Activated T-cell treated with anti-CD3 and anti-CD28 coated beads, Interleukin-2, amount 50 U/mL, for 24 hours (primary cell): ENCODE results near the gene WDR55.
"Not testable (repeated sequence)": the region's sequence is repeated elsewhere in the genome, so short reads cannot be mapped to it uniquely, and the experiment has no call there.

Source experiments
- DNase-seq: peaks from one replicate; pipeline ENCODE4 v3.0.0-alpha.2; 2020
- H3K27ac Mint-ChIP-seq: 2 replicates; pipeline ENCODE4 v1.8.0; 2020; ENCODE audit warnings: mild to moderate bottlenecking, mixed read lengths
- H3K27me3 Mint-ChIP-seq: 2 replicates; pipeline ENCODE4 v1.8.0; 2020; ENCODE audit warnings: mixed read lengths
- H3K36me3 Mint-ChIP-seq: 2 replicates; pipeline ENCODE4 v1.8.0; 2020; ENCODE audit warnings: low read depth, mixed read lengths
- H3K4me1 Mint-ChIP-seq: 2 replicates; pipeline ENCODE4 v1.8.0; 2020; ENCODE audit warnings: low read depth, mixed read lengths
- H3K4me3 Mint-ChIP-seq: 2 replicates; pipeline ENCODE4 v1.8.0; 2020; ENCODE audit warnings: mild to moderate bottlenecking, moderate library complexity, mixed read lengths
- H3K9me3 Mint-ChIP-seq: 2 replicates; pipeline ENCODE4 v1.8.0; 2020; ENCODE audit warnings: mixed read lengths

WDR55 gene

GRCh38 chr5:140664359-140665119, at the start of gene WDR55:
TSS of gene WDR55 (plus strand) at chr5:140664904. CDS start at chr5:140664913, 9 bp downstream.
- H3K36me3 Mint-ChIP-seq, result peaks cover 89% of the 10 kb centered on the region
- peak within 1 kb of the TSS; percentile 99 for H3K27ac Mint-ChIP-seq
- H3K4me3 Mint-ChIP-seq, result peak within 1 kb of the TSS; percentile 99
- peaks cover 38% of the 10 kb centered on the region for H3K4me1 Mint-ChIP-seq
- no peaks in the 10 kb centered on the region for H3K9me3 Mint-ChIP-seq
- H3K27me3 Mint-ChIP-seq, result no peaks in the 10 kb centered on the region
- DNase-seq, result peak; percentile 96

GRCh38 chr5:140622301-140622700, 42.4 kb upstream of the WDR55 start:
- no peak for DNase-seq
- no peak overlapping the region for H3K27ac Mint-ChIP-seq
- H3K4me3 Mint-ChIP-seq, result no peak overlapping the region
- no peaks in the 10 kb centered on the region for H3K9me3 Mint-ChIP-seq
- no peaks in the 10 kb centered on the region for H3K36me3 Mint-ChIP-seq
- H3K4me1 Mint-ChIP-seq, result no peaks in the 10 kb centered on the region
- H3K27me3 Mint-ChIP-seq, result peaks cover 7% of the 10 kb centered on the region

GRCh38 chr5:140623061-140623460, 41.6 kb upstream of the WDR55 start:
- not testable (repeated sequence) for H3K27ac Mint-ChIP-seq, H3K27me3 Mint-ChIP-seq, H3K9me3 Mint-ChIP-seq, DNase-seq, H3K4me3 Mint-ChIP-seq, H3K36me3 Mint-ChIP-seq, H3K4me1 Mint-ChIP-seq

- H3K9me3 Mint-ChIP-seq, H3K27me3 Mint-ChIP-seq, H3K4me3 Mint-ChIP-seq, DNase-seq, H3K36me3 Mint-ChIP-seq, H3K4me1 Mint-ChIP-seq, H3K27ac Mint-ChIP-seq: not testable (repeated sequence)
These were observed 39.8 kb upstream of the WDR55 start for GRCh38 chr5:140624886-140625285.

- H3K27ac Mint-ChIP-seq, result no peak overlapping the region
- H3K36me3 Mint-ChIP-seq, result no peaks in the 10 kb centered on the region
- H3K27me3 Mint-ChIP-seq, result peaks cover 21% of the 10 kb centered on the region
- no peak overlapping the region for H3K4me3 Mint-ChIP-seq
- DNase-seq, result no peak
- no peaks in the 10 kb centered on the region for H3K9me3 Mint-ChIP-seq
- peaks cover 15% of the 10 kb centered on the region for H3K4me1 Mint-ChIP-seq
These were observed 36.7 kb upstream of the WDR55 start for GRCh38 chr5:140627972-140628371.

GRCh38 chr5:140628711-140629110, 36.0 kb upstream of the WDR55 start:
- Mint-ChIP-seq H3K4me1 (peaks cover 22% of the 10 kb centered on the region), H3K36me3 (no peaks in the 10 kb centered on the region), H3K9me3 (no peaks in the 10 kb centered on the region), H3K4me3 (no peak overlapping the region), H3K27me3 (peaks cover 25% of the 10 kb centered on the region), H3K27ac (no peak overlapping the region)
- no peak for DNase-seq

- peaks cover 28% of the 10 kb centered on the region for H3K27me3 Mint-ChIP-seq
- no peak overlapping the region for H3K4me3 Mint-ChIP-seq
- no peaks in the 10 kb centered on the region for H3K36me3 Mint-ChIP-seq
- no peak for DNase-seq
- peaks cover 32% of the 10 kb centered on the region for H3K4me1 Mint-ChIP-seq
- no peak overlapping the region for H3K27ac Mint-ChIP-seq
- no peaks in the 10 kb centered on the region for H3K9me3 Mint-ChIP-seq
These were observed 34.2 kb upstream of the WDR55 start for GRCh38 chr5:140630292-140631035.

GRCh38 chr5:140631036-140631417, 33.7 kb upstream of the WDR55 start:
- Mint-ChIP-seq H3K36me3 (no peaks in the 10 kb centered on the region), H3K27me3 (peaks cover 28% of the 10 kb centered on the region), H3K9me3 (no peaks in the 10 kb centered on the region), H3K4me3 (no peak overlapping the region), H3K27ac (no peak overlapping the region), H3K4me1 (peaks cover 35% of the 10 kb centered on the region)
- DNase-seq, result no peak

- peaks cover 28% of the 10 kb centered on the region for H3K27me3 Mint-ChIP-seq
- peaks cover 35% of the 10 kb centered on the region for H3K4me1 Mint-ChIP-seq
- peak overlapping the region; percentile 75 for H3K4me3 Mint-ChIP-seq
- H3K36me3 Mint-ChIP-seq, result no peaks in the 10 kb centered on the region
- no peaks in the 10 kb centered on the region for H3K9me3 Mint-ChIP-seq
- no peak for DNase-seq
- no peak overlapping the region for H3K27ac Mint-ChIP-seq
These were observed 32.8 kb upstream of the WDR55 start for GRCh38 chr5:140631831-140632365.

- no peaks in the 10 kb centered on the region for H3K36me3 Mint-ChIP-seq
- peak overlapping the region; percentile 80 for H3K27ac Mint-ChIP-seq
- peak; percentile 72 for DNase-seq
- no peaks in the 10 kb centered on the region for H3K9me3 Mint-ChIP-seq
- peak overlapping the region; percentile 75 for H3K4me3 Mint-ChIP-seq
- peaks cover 35% of the 10 kb centered on the region for H3K4me1 Mint-ChIP-seq
- H3K27me3 Mint-ChIP-seq, result peaks cover 28% of the 10 kb centered on the region
These were observed 32.2 kb upstream of the WDR55 start for GRCh38 chr5:140632366-140633020.

- H3K4me3 Mint-ChIP-seq, result peak within 1 kb of the TSS; percentile 75
- peak within 1 kb of the TSS; percentile 80 for H3K27ac Mint-ChIP-seq
- no peaks in the 10 kb centered on the region for H3K9me3 Mint-ChIP-seq
- peaks cover 28% of the 10 kb centered on the region for H3K27me3 Mint-ChIP-seq
- peaks cover 35% of the 10 kb centered on the region for H3K4me1 Mint-ChIP-seq
- H3K36me3 Mint-ChIP-seq, result no peaks in the 10 kb centered on the region
- no peak for DNase-seq
These were observed 31.7 kb upstream of the WDR55 start, which contains the start of gene CD14 for GRCh38 chr5:140633021-140633471. TSS of gene CD14 (minus strand) at chr5:140633175. CDS start at chr5:140633071, 104 bp downstream.

- peaks cover 28% of the 10 kb centered on the region for H3K27me3 Mint-ChIP-seq
- no peak for DNase-seq
- H3K27ac Mint-ChIP-seq, result no peak overlapping the region
- no peaks in the 10 kb centered on the region for H3K9me3 Mint-ChIP-seq
- H3K36me3 Mint-ChIP-seq, result no peaks in the 10 kb centered on the region
- peaks cover 38% of the 10 kb centered on the region for H3K4me1 Mint-ChIP-seq
- H3K4me3 Mint-ChIP-seq, result peak overlapping the region; percentile 75
These were observed 31.2 kb upstream of the WDR55 start for GRCh38 chr5:140633501-140633900.

- H3K4me1 Mint-ChIP-seq, result peaks cover 44% of the 10 kb centered on the region
- no peak overlapping the region for H3K4me3 Mint-ChIP-seq
- no peak overlapping the region for H3K27ac Mint-ChIP-seq
- H3K36me3 Mint-ChIP-seq, result peaks cover 2% of the 10 kb centered on the region
- DNase-seq, result no peak
- H3K27me3 Mint-ChIP-seq, result peaks cover 28% of the 10 kb centered on the region
- no peaks in the 10 kb centered on the region for H3K9me3 Mint-ChIP-seq
These were observed 30.6 kb upstream of the WDR55 start for GRCh38 chr5:140634103-140634502.
